B cell (primary cell): ENCODE results near the gene CFL1. TPM values are rescaled to one million over a fixed set of nuclear protein-coding genes. Genes with fewer than 3 reads are reported as not detected.
"Not testable (repeated sequence)": the region's sequence is repeated elsewhere in the genome, so short reads cannot be mapped to it uniquely, and the experiment has no call there.

Experiments used
- ATAC-seq: fragments of 200-7000 bp; cut with Tn5 transposase; one replicate; pipeline ENCODE4 v1.10.0; 2021; ENCODE audit warnings: low read depth, mild to moderate bottlenecking, moderate number of reproducible peaks, moderate library complexity
- CTCF ChIA-PET: fragments of 350-600 bp; sonication (Branson Sonifier 250); formaldehyde crosslinking; loops from one replicate; lab custom pipeline; 2021; ENCODE audit warnings: antibody characterized with exemption, inconsistent platforms; lab: Charles Lee
- POLR2A ChIA-PET: fragments of 350-600 bp; sonication (Branson Sonifier 250); formaldehyde crosslinking; loops from one replicate; lab custom pipeline; 2021; ENCODE audit warnings: antibody characterized with exemption; lab: Charles Lee
- DNase-seq: peaks from one replicate; pipeline ENCODE4 v3.0.0; 2013
- H2AFZ ChIP-seq: 2 replicates; pipeline ENCODE4 v1.6.1; 2012; ENCODE audit warnings: mild to moderate bottlenecking, low read depth, low read length; ENCODE audit not compliant: insufficient read depth, poor library complexity, severe bottlenecking
- H3K27ac ChIP-seq, 2 donors: 1 replicate in 1 of 2; 2 replicates in 1 of 2; pipeline ENCODE4 v1.5.1; 2012 to 2013; ENCODE audit warnings: low read length in 2 of 2, mild to moderate bottlenecking in 2 of 2, moderate library complexity in 1 of 2
- H3K27me3 ChIP-seq, 4 experiments: fragments of 200-600 bp in 1 of 4; sonication (generic) in 1 of 4; replicated peaks in 1 of 4; 1 replicate in 2 of 4; 2 replicates in 2 of 4; pipeline versions ENCODE4 v1.6.1 to v1.7.0; 2013 to 2016; ENCODE audit warnings: low read length in 3 of 4, mild to moderate bottlenecking in 2 of 4, mixed read lengths in 1 of 4, moderate library complexity in 1 of 4; ENCODE audit not compliant: insufficient read depth in 4 of 4, control insufficient read depth in 3 of 4; ENCODE audit errors: control extremely low read depth in 1 of 4
- H3K36me3 ChIP-seq, 2 experiments: replicated peaks in 1 of 2; 1 replicate in 1 of 2; 2 replicates in 1 of 2; pipeline versions ENCODE4 v1.6.1 to v1.7.1; 2013; ENCODE audit warnings: low read length in 1 of 2; ENCODE audit not compliant: insufficient read depth in 2 of 2, control insufficient read depth in 1 of 2; ENCODE audit errors: control extremely low read depth in 1 of 2, extremely low read depth in 1 of 2
- H3K4me1 ChIP-seq, 2 donors: fragments of 200-600 bp in 1 of 2; sonication (generic) in 1 of 2; 1 replicate in 1 of 2; 2 replicates in 1 of 2; pipeline versions ENCODE4 v1.5.1 to v1.6.1; 2013 to 2017; ENCODE audit warnings: low read length in 2 of 2; ENCODE audit not compliant: control insufficient read depth in 2 of 2, insufficient read depth in 2 of 2
- H3K4me2 ChIP-seq: replicated peaks from 2 replicates; pipeline ENCODE3; 2012; ENCODE audit warnings: mild to moderate bottlenecking, low read depth, low read length; ENCODE audit not compliant: poor library complexity, severe bottlenecking
- H3K4me3 ChIP-seq, 5 experiments: fragments of 200-600 bp in 1 of 5; sonication (generic) in 1 of 5; 1 replicate in 3 of 5; 2 replicates in 2 of 5; pipeline versions ENCODE4 v1.5.1 to v1.7.0; 2011 to 2016; ENCODE audit warnings: low read length in 4 of 5, mild to moderate bottlenecking in 4 of 5, low read depth in 2 of 5, control low read depth in 1 of 5, moderate library complexity in 1 of 5; ENCODE audit not compliant: insufficient read depth in 1 of 5; ENCODE audit errors: control extremely low read depth in 1 of 5, extremely low read depth in 1 of 5
- H3K79me2 ChIP-seq: fragments of 200-600 bp; sonication (generic); one replicate; pipeline ENCODE4 v1.6.0; 2016; ENCODE audit warnings: low read length; ENCODE audit not compliant: control insufficient read depth, insufficient read depth
- H3K9ac ChIP-seq: fragments of 200-600 bp; sonication (generic); 2 replicates; pipeline ENCODE4 v1.6.1; 2017; ENCODE audit warnings: mild to moderate bottlenecking, low read length, moderate library complexity
- H3K9me3 ChIP-seq, 3 donors: one replicate each; pipeline versions ENCODE4 v1.6.1 to v1.7.1; 2013; ENCODE audit warnings: low read length in 2 of 3; ENCODE audit not compliant: control insufficient read depth in 2 of 3, insufficient read depth in 1 of 3; ENCODE audit errors: control extremely low read depth in 1 of 3
- H4K20me1 ChIP-seq: 2 replicates; pipeline ENCODE4 v1.6.0; 2012; ENCODE audit warnings: mild to moderate bottlenecking, low read length; ENCODE audit not compliant: insufficient read depth, control insufficient read depth, poor library complexity, severe bottlenecking
- H3K27ac Mint-ChIP-seq: one replicate; pipeline ENCODE4 v1.8.0; 2021; ENCODE audit warnings: mixed read lengths
- H3K27me3 Mint-ChIP-seq: one replicate; pipeline ENCODE4 v1.8.0; 2021; ENCODE audit warnings: mixed read lengths
- H3K4me1 Mint-ChIP-seq: one replicate; pipeline ENCODE4 v1.8.0; 2021; ENCODE audit warnings: mixed read lengths
- H3K4me3 Mint-ChIP-seq: one replicate; pipeline ENCODE4 v1.8.0; 2021; ENCODE audit warnings: mixed read lengths
- H3K9me3 Mint-ChIP-seq: one replicate; pipeline ENCODE4 v1.8.0; 2022; ENCODE audit warnings: mixed read lengths; ENCODE audit not compliant: insufficient read depth
- CTCF ChIP-seq: fragments of 200-600 bp; IDR thresholded peaks from one replicate; pipeline ENCODE4 v1.8.0; 2022; ENCODE audit warnings: antibody characterized with exemption, mild to moderate bottlenecking
- EZH2 ChIP-seq: IDR thresholded peaks from 2 replicates; pipeline ENCODE4 v1.6.1; 2012; ENCODE audit warnings: borderline replicate concordance, low read depth, mild to moderate bottlenecking, moderate library complexity, low read length; ENCODE audit not compliant: insufficient read depth, poor library complexity, severe bottlenecking
- WGBS: methylation state at CpG from one replicate; pipeline ENCODE4 v1.1.5; 2013; ENCODE audit warnings: missing lambda C conversion rate; ENCODE audit not compliant: insufficient coverage; 5-methylcytosine and 5-hydroxymethylcytosine counted together
- intact Hi-C: fragments of 100-400 bp; cut with micrococcal nuclease; formaldehyde crosslinking; loops from one replicate; pipeline ENCODE4 v1.10.0; 2022
- polyA plus RNA-seq: library from polyadenylated mRNA; depleted of rRNA; stranded (reverse); fragments of >200 nt; gene quantifications from 2 replicates; pipeline ENCODE4 v1.2.3, GENCODE V29; 2012
- total RNA-seq, 2 donors: library from RNA; stranded (reverse); fragments of 120-200 nt in 1 of 2; gene quantifications; 1 replicate in 1 of 2; 2 replicates in 1 of 2; pipeline versions ENCODE4 v1.2.3 to v1.2.4, GENCODE V29; 2013 to 2022

CFL1 gene
- total and polyA plus RNA-seq, 2 donors (not counting 1 experiment from before 2014, with no cell fraction given), result 455 to 990 TPM

GRCh38 chr11:65892661-65893317 lies 34.8 kb upstream of the CFL1 start:
- POLR2A ChIA-PET, result interaction anchor here (0.7 to 6.2 kb wide), 5 partner anchors 25 to 1623 kb away, joined by 3 to 65 read pairs (median 4); partner anchors contain the start of genes C11orf68, CFL1 and MUS81
- no peaks in the 10 kb centered on the region for H3K36me3 ChIP-seq
- no peaks in the 10 kb centered on the region for H3K9me3 Mint-ChIP-seq
- WGBS, result 68% methylated on average over 9 of the region's 10 CpGs
- intact Hi-C loops, result no loop called here
- H3K4me3 Mint-ChIP-seq, result peak overlapping the region; percentile 98
- H3K27me3 ChIP-seq, result no peaks in the 10 kb centered on the region
- peaks cover 21% of the 10 kb centered on the region for H3K79me2 ChIP-seq
- peaks cover 47 to 56% of the 10 kb centered on the region in 2 donors for H3K4me1 ChIP-seq
- H3K27ac ChIP-seq, result peak overlapping the region in 1 of 2 donors; percentile 85
- H3K4me1 Mint-ChIP-seq, result peaks cover 51% of the 10 kb centered on the region
- CTCF ChIA-PET, result interaction anchor here (0.8 to 15.5 kb wide), 3 partner anchors 8 to 38 kb away, joined by 4 to 244 read pairs (median 44); partner anchors contain the start of genes CFL1 and MUS81
- no peaks in the 10 kb centered on the region for H3K9me3 ChIP-seq
- peak overlapping the region; percentile 99 for H3K4me2 ChIP-seq
- peak overlapping the region; percentile 54 for H3K9ac ChIP-seq
- peaks cover 21% of the 10 kb centered on the region for H4K20me1 ChIP-seq
- TF ChIP-seq CTCF, result no peak
- no peak for TF ChIP-seq EZH2
- ATAC-seq, result no peak
- H2AFZ ChIP-seq, result no peak overlapping the region
- H3K4me3 ChIP-seq, result peak overlapping the region in 1 of 5 experiments; percentile 49
- DNase-seq, result peak; percentile 28
- H3K27me3 Mint-ChIP-seq, result no peaks in the 10 kb centered on the region
- peak overlapping the region; percentile 98 for H3K27ac Mint-ChIP-seq

GRCh38 chr11:65892137-65892540 lies 34.2 kb upstream of the CFL1 start:
- H3K27me3 ChIP-seq, H3K9me3 ChIP-seq, H2AFZ ChIP-seq, intact Hi-C loops, H3K9me3 Mint-ChIP-seq, H3K27me3 Mint-ChIP-seq, H3K36me3 ChIP-seq, ATAC-seq: not testable (repeated sequence)
- 62% methylated on average over 5 of the region's 5 CpGs for WGBS
- H3K9ac ChIP-seq, result peak overlapping the region; percentile 96
- DNase-seq, result peak; percentile 25
- peak overlapping the region; percentile 98 for H3K4me3 Mint-ChIP-seq
- H3K4me3 ChIP-seq, result peak overlapping the region; percentile 6 to 88 (median 63)
- peak overlapping the region; percentile 99 for H3K4me2 ChIP-seq
- H3K27ac Mint-ChIP-seq, result peak overlapping the region; percentile 98
- H3K27ac ChIP-seq, result peak overlapping the region; percentile 4 to 85
- peaks cover 52 to 62% of the 10 kb centered on the region in 2 donors for H3K4me1 ChIP-seq
- H4K20me1 ChIP-seq, result peaks cover 21% of the 10 kb centered on the region
- H3K4me1 Mint-ChIP-seq, result peaks cover 57% of the 10 kb centered on the region
- H3K79me2 ChIP-seq, result peaks cover 24% of the 10 kb centered on the region
- ChIA-PET CTCF (interaction anchor here (0.8 to 15.5 kb wide), 6 partner anchors 8 to 180 kb away, joined by 4 to 244 read pairs (median 36); partner anchors contain the start of genes CFL1, FOSL1, KAT5 and MUS81), POLR2A (interaction anchor here (1.0 to 6.2 kb wide), 4 partner anchors 26 to 110 kb away, joined by 4 to 65 read pairs (median 7); partner anchors contain the start of genes BANF1, C11orf68, CFL1 and MUS81)
